Esophagus muscularis mucosa (tissue), 4 donors: ENCODE data around the gene STK25. TPM values are rescaled to one million over a fixed set of nuclear protein-coding genes. Genes with fewer than 3 reads are reported as not detected.

Experiments
- DNase-seq: peaks from one replicate; pipeline ENCODE4 v3.0.0-alpha.2; 2017; ENCODE audit errors: extremely low spot score
- H3K27ac ChIP-seq, 4 donors: fragments of 200-600 bp; sonication (generic); replicated peaks in 1 of 4; 1 replicate in 3 of 4; 2 replicates in 1 of 4; pipeline ENCODE4 v1.5.1; 2016 to 2019; ENCODE audit warnings: mild to moderate bottlenecking in 1 of 4
- H3K27me3 ChIP-seq, 4 donors: fragments of 200-600 bp; sonication (generic); one replicate each; pipeline versions ENCODE4 v1.5.1 to v1.6.0; 2016 to 2019
- H3K36me3 ChIP-seq, 4 donors: fragments of 200-600 bp; sonication (generic); one replicate each; pipeline ENCODE4 v1.5.1; 2016 to 2019
- H3K4me1 ChIP-seq, 4 donors: fragments of 200-600 bp; sonication (generic); one replicate each; pipeline ENCODE4 v1.5.1; 2016 to 2019
- H3K4me3 ChIP-seq, 4 donors: fragments of 200-600 bp; sonication (generic); 1 replicate in 2 of 4; 2 replicates in 2 of 4; pipeline ENCODE4 v1.5.1; 2016 to 2019; ENCODE audit warnings: mild to moderate bottlenecking in 4 of 4, moderate library complexity in 1 of 4
- H3K9me3 ChIP-seq, 4 donors: fragments of 200-600 bp; sonication (generic); 1 replicate in 3 of 4; 2 replicates in 1 of 4; pipeline ENCODE4 v1.5.1; 2016 to 2019
- EP300 ChIP-seq: sonication (generic); formaldehyde crosslinking; IDR thresholded peaks from one replicate; pipeline ENCODE4 v1.6.1; 2017; ENCODE audit warnings: antibody characterized with exemption
- POLR2A ChIP-seq: fragments of 450-650 bp; IDR thresholded peaks from one replicate; pipeline ENCODE4 v1.6.1; 2017; ENCODE audit warnings: antibody characterized with exemption, moderate library complexity, mild to moderate bottlenecking, low read depth
- POLR2AphosphoS5 ChIP-seq, 2 donors: sonication (generic); formaldehyde crosslinking; IDR thresholded peaks; one replicate each; pipeline ENCODE4 v1.6.1; 2017; ENCODE audit warnings: antibody characterized with exemption in 2 of 2
- WGBS: methylation state at CpG from one replicate; pipeline ENCODE4 v1.1.5; 2018; 5-methylcytosine and 5-hydroxymethylcytosine counted together
- intact Hi-C: fragments of 100-400 bp; cut with DNase I; formaldehyde crosslinking; loops from one replicate; pipeline ENCODE4 v1.15.1; 2023
- small RNA-seq, 3 donors: library from RNA; depleted of rRNA; stranded (forward); fragments of <200 nt; gene quantifications; one replicate each; pipeline ENCODE3, GENCODE V24; 2016
- total RNA-seq, 4 donors: library from RNA; depleted of rRNA; stranded (reverse); fragments of >200 nt; gene quantifications; one replicate each; pipeline versions ENCODE4 v1.1.0 to v1.2.1, GENCODE V29; 2016
- TF ChIP-seq, protein P1 (sequence below), 3 experiments: fragments of 200-600 bp in 2 of 3; fragments of 450-650 bp in 1 of 3; sonication (generic) in 2 of 3; IDR thresholded peaks; one replicate each; pipeline ENCODE4 v1.5.1; 2017 to 2019; ENCODE audit warnings: antibody characterized with exemption in 3 of 3, mild to moderate bottlenecking in 2 of 3, moderate library complexity in 1 of 3

Gene STK25
- total RNA-seq, 4 donors from 2014 or later: 127 to 220 (median 153) TPM

DNA sequence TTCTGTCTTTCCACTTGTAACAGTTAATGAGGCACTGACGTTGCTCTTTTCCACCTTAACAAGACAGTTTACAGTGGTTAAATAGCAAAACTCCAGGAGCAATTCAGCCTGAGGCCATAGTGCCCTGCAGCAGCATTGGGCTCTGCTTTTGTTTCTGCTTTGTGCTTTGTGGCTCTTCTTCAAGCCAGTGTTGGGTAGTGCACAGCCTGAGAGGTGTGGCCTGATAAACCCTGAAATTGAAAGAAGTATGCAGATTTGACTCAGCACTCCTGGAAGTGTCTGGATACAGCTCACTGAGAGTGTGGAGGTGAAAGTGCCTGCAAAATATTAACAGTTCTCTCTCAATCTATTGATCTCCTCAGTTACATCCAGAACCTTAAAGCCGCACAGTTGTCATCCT, 63.0 kb downstream of the STK25 start:
- no peaks in the 10 kb centered on the region for H3K9me3 ChIP-seq
- TF ChIP-seq, protein P1, sequence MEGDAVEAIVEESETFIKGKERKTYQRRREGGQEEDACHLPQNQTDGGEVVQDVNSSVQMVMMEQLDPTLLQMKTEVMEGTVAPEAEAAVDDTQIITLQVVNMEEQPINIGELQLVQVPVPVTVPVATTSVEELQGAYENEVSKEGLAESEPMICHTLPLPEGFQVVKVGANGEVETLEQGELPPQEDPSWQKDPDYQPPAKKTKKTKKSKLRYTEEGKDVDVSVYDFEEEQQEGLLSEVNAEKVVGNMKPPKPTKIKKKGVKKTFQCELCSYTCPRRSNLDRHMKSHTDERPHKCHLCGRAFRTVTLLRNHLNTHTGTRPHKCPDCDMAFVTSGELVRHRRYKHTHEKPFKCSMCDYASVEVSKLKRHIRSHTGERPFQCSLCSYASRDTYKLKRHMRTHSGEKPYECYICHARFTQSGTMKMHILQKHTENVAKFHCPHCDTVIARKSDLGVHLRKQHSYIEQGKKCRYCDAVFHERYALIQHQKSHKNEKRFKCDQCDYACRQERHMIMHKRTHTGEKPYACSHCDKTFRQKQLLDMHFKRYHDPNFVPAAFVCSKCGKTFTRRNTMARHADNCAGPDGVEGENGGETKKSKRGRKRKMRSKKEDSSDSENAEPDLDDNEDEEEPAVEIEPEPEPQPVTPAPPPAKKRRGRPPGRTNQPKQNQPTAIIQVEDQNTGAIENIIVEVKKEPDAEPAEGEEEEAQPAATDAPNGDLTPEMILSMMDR (IDR thresholded peaks at IDR 0.05): no peak
- TF ChIP-seq POLR2A (no peak), POLR2AphosphoS5 (IDR thresholded peaks at IDR 0.05) (no peak), EP300 (no peak)
- no peaks in the 10 kb centered on the region for H3K4me1 ChIP-seq
- H3K4me3 ChIP-seq: no peak overlapping the region
- H3K27me3 ChIP-seq: no peaks in the 10 kb centered on the region
- no peak for DNase-seq
- H3K27ac ChIP-seq: no peak overlapping the region
- H3K36me3 ChIP-seq: peaks cover 20 to 83% (median 51%) of the 10 kb centered on the region in 4 donors
- intact Hi-C loops: no loop called here
- WGBS: 85% methylated on average over 2 of the region's 2 CpGs

DNA sequence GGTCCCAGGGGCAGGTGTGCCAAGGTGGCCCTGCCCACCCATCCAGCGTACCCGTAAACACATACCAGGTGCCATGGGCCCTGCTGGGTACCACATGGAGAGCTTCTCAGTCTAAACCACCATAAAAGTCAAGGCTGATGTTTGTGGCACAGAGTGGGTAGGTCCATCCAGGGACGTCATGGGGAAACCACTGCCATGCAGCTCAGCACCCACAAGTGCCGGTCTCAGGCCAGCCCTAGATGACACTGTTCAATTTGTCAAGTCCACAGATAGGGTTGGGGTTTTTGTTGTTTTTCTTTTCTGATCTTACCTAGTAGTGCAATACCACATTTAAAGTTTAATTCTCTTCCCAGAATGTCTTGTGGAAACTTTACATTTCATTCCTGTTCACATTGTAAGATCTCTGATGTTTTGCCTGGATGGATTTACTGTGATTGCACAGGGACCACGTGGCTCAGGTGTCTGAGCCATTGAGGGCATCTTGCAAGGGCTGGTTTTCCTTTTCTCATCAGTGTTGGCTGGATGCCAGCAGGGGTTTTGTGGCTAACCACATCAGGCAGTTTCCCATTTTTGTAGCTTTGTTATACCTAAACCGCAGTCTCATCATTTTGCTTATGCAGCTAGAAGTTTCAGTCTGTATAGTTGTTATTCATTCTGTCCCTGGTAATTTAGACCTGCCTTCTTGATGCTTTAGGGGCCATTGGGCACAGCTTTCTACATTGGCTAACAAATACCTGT, 64.7 kb downstream of the STK25 start:
- H3K27me3 ChIP-seq: no peaks in the 10 kb centered on the region
- H3K4me1 ChIP-seq: no peaks in the 10 kb centered on the region
- H3K36me3 ChIP-seq: peaks cover 20 to 87% (median 66%) of the 10 kb centered on the region in 4 donors
- no peak for DNase-seq
- 87% methylated on average over 6 of the region's 6 CpGs for WGBS
- no peaks in the 10 kb centered on the region for H3K9me3 ChIP-seq
- TF ChIP-seq EP300 (no peak), POLR2A (no peak), POLR2AphosphoS5 (IDR thresholded peaks at IDR 0.05) (no peak)
- TF ChIP-seq, protein P1 (IDR thresholded peaks at IDR 0.05): no peak
- H3K4me3 ChIP-seq: no peak overlapping the region
- no peak overlapping the region for H3K27ac ChIP-seq
- intact Hi-C loops: no loop called here

Small RNAs within 50 kb of the gene (small RNA-seq; reads per million reads assigned to genes)
- 0 reads per million in 3 donors for gene MIR3133

Other genes starting within 250 kb of the STK25 start
- 100 to 1,000 TPM; 263 to 479 (median 304) TPM for gene HDLBP, start 192.9 kb downstream of the STK25 start, total RNA-seq
- gene SEPTIN2, start 192.7 kb downstream of the STK25 start, total RNA-seq: 100 to 1,000 TPM; 272 to 335 (median 284) TPM
- 10 to 100 TPM; 26.8 to 37.9 (median 30.2) TPM for gene FARP2, start 152.3 kb downstream of the STK25 start, total RNA-seq
- gene BOK, start 50.2 kb upstream of the STK25 start, total RNA-seq: 100 to 1,000 TPM in 1 of 4 donors, 10 to 100 TPM in 3; 55.8 to 118 (median 73.7) TPM
- 10 to 100 TPM; 37.0 to 69.8 (median 49.6) TPM for gene THAP4, start 128.6 kb upstream of the STK25 start, total RNA-seq
- gene ATG4B, start 129.1 kb upstream of the STK25 start, total RNA-seq: 10 to 100 TPM; 39.1 to 76.0 (median 55.3) TPM
- 10 to 100 TPM in 2 of 4 donors, 1 to 10 TPM in 2; 6.8 to 14.5 (median 10.6) TPM for gene DTYMK, start 178.2 kb upstream of the STK25 start, total RNA-seq
- 10 to 100 TPM; 28.1 to 43.8 (median 30.3) TPM for gene ING5, start 193.5 kb upstream of the STK25 start, total RNA-seq
- 10 to 100 TPM; 10.9 to 16.3 (median 11.9) TPM for gene D2HGDH, start 226.0 kb upstream of the STK25 start, total RNA-seq